Measurements from ENCODE around the gene MSL3B.

Gene MSL3B

DNA sequence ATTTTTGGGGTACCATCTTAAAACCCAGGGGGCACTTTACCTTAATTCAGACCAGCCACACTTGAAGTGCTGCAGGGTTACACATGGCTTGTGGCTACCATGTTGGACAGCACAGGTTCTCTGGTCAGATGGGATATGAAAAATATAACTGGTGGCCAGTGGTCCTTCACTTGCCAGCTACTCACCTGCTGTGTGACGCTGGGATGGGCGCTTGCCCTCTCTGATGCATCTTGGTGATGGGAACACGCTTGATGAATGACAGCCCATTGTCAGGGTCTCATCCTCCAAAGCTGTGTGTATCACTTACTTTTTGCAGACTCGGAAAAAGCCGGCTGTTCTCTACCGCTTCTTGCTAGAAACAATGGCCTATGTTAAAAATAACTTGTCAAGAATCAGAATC lies 36.3 kb downstream of the MSL3B start:
- Histone ChIP-seq H3K27me3 (replicated peaks; ENCODE audit: insufficient read depth, low read length) (no peaks in the 10 kb centered on the region), H3K4me1 (ENCODE audit: low read length) (no peaks in the 10 kb centered on the region), H2AFZ (ENCODE audit: low read length) (no peak overlapping the region), H3K79me2 (ENCODE audit: low read length) (peaks cover 3% of the 10 kb centered on the region), H3K4me2 (ENCODE audit: low read depth, low read length) (no peak overlapping the region), H3K9me3 (replicated peaks; ENCODE audit: insufficient read depth, low read length) (no peaks in the 10 kb centered on the region), H3K9ac (ENCODE audit: low read length) (no peak overlapping the region), H3F3A (ENCODE audit: insufficient read depth, low read length) (no peaks in the 10 kb centered on the region; the same call in 1 of the 2 replicates), H3K27ac (ENCODE audit: low read length) (no peak overlapping the region), H4K20me1 (ENCODE audit: insufficient read depth, low read length) (no peaks in the 10 kb centered on the region), H3K9me2 (replicated peaks; ENCODE audit: insufficient read depth, low read length) (no peaks in the 10 kb centered on the region), H3K36me3 (replicated peaks; ENCODE audit: insufficient read depth, low read length) (0 out of 2 replicates have a peak, but pooled peaks cover 3% of the 10 kb centered on the region), H3K4me3 (ENCODE audit: low read length) (no peak overlapping the region)
- DNase-seq: no peak
- no peak for TF ChIP-seq EZH2phosphoT487 (IDR thresholded peaks at IDR 0.05; ENCODE audit: low read length)
- TF ChIP-seq EZH2 (optimal IDR thresholded peaks at IDR 0.05; ENCODE audit: low read depth, low read length): no peak

DNA sequence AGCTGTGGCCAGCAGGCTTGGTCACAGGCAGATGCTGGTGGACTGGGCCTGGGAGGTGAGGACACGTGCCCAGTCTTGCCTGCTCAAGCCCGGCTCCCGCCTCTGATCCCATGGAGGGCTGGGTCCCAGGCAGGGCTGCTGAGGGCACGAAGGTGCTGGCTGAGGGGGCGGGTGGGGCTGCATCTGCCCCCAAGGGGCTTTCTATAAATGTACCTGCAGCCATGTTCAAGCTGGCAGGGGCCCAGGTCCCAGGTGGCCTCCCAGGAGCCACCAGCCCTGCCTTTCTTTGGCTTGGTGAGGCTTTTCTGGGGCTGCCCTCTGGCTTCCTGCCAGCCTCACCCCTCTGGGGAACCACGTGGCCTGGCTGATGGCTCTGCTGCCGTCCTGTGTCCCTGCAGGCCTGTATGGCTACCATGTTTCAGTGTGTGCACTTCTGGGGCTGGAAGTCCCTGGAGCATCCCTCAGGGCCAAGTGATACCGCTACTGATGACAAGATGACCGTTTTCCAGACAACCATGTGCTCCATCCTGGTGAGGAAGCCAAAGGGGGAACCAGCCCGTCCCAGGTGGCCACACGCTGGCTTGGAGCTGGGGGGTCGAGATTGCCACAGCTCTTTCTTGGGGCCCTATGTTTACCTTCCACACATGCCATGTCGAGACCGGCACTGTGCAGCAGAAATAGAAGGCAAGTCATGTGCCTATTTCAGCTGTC lies 37.0 kb downstream of the MSL3B start:
- Histone ChIP-seq H3K36me3 (replicated peaks; ENCODE audit: insufficient read depth, low read length) (0 out of 2 replicates have a peak, but pooled peaks cover under 1% of the 10 kb centered on the region), H3K4me1 (ENCODE audit: low read length) (no peaks in the 10 kb centered on the region), H3K9me3 (replicated peaks; ENCODE audit: insufficient read depth, low read length) (no peaks in the 10 kb centered on the region), H3K4me2 (ENCODE audit: low read depth, low read length) (no peak overlapping the region), H2AFZ (ENCODE audit: low read length) (no peak overlapping the region), H3F3A (ENCODE audit: insufficient read depth, low read length) (no peaks in the 10 kb centered on the region; the same call in 1 of the 2 replicates), H3K9ac (ENCODE audit: low read length) (no peak overlapping the region), H3K4me3 (ENCODE audit: low read length) (no peak overlapping the region), H3K27me3 (replicated peaks; ENCODE audit: insufficient read depth, low read length) (no peaks in the 10 kb centered on the region), H3K27ac (ENCODE audit: low read length) (no peak overlapping the region), H4K20me1 (ENCODE audit: insufficient read depth, low read length) (no peaks in the 10 kb centered on the region), H3K79me2 (ENCODE audit: low read length) (no peaks in the 10 kb centered on the region; the same call in 1 of the 2 replicates), H3K9me2 (replicated peaks; ENCODE audit: insufficient read depth, low read length) (no peaks in the 10 kb centered on the region)
- TF ChIP-seq, protein P1, sequence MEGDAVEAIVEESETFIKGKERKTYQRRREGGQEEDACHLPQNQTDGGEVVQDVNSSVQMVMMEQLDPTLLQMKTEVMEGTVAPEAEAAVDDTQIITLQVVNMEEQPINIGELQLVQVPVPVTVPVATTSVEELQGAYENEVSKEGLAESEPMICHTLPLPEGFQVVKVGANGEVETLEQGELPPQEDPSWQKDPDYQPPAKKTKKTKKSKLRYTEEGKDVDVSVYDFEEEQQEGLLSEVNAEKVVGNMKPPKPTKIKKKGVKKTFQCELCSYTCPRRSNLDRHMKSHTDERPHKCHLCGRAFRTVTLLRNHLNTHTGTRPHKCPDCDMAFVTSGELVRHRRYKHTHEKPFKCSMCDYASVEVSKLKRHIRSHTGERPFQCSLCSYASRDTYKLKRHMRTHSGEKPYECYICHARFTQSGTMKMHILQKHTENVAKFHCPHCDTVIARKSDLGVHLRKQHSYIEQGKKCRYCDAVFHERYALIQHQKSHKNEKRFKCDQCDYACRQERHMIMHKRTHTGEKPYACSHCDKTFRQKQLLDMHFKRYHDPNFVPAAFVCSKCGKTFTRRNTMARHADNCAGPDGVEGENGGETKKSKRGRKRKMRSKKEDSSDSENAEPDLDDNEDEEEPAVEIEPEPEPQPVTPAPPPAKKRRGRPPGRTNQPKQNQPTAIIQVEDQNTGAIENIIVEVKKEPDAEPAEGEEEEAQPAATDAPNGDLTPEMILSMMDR (IDR thresholded peaks at IDR 0.05; ENCODE audit: low read length): no peak
- TF ChIP-seq EZH2 (optimal IDR thresholded peaks at IDR 0.05; ENCODE audit: low read depth, low read length) (no peak), EZH2phosphoT487 (IDR thresholded peaks at IDR 0.05; ENCODE audit: low read length) (no peak)
- DNase-seq: no peak

DNA sequence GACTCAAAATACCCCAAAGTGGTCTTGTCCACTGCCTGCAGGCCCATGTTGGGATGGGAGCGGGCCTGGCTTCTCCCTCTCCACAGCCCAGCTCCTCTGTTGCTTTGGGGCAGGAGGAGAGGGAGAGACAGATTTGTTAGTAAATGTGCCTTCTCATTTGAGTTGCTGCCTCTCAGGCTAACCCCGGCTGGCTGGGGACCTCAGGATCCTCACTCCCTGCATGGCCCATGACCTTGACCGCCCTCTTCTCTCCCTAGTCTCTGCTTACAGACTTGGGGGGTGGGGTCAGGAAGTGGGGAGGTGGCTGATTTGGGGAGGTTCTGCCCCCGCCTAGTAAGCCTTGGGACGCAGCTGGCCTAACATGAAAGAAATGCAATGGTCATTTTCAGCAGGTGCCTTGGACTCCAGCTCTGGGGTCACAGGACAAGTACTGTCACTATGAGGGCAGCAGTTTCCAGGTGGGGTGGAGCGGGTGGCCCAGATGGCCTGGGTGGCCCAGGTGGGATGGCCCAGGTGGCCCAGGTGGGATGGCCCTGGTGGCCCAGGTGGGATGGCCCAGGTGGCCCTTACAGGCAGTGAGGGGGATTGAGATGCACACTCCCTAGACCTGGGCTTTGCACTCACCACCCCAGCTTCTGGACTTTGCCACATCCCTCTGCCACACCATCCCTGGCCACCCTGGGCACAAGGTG lies 37.9 kb downstream of the MSL3B start:
- H3K79me2 ChIP-seq (ENCODE audit: low read length): no peaks in the 10 kb centered on the region
- H3K27ac ChIP-seq (ENCODE audit: low read length): no peak overlapping the region
- H3F3A ChIP-seq (ENCODE audit: insufficient read depth, low read length): no peaks in the 10 kb centered on the region; the same call in 1 of the 2 replicates
- H2AFZ ChIP-seq (ENCODE audit: low read length): no peak overlapping the region
- DNase-seq: no peak
- H4K20me1 ChIP-seq (ENCODE audit: insufficient read depth, low read length): no peaks in the 10 kb centered on the region
- H3K4me2 ChIP-seq (ENCODE audit: low read depth, low read length): no peak overlapping the region
- no peaks in the 10 kb centered on the region for H3K36me3 ChIP-seq (replicated peaks; ENCODE audit: insufficient read depth, low read length)
- H3K9me2 ChIP-seq (replicated peaks; ENCODE audit: insufficient read depth, low read length): no peaks in the 10 kb centered on the region
- H3K27me3 ChIP-seq (replicated peaks; ENCODE audit: insufficient read depth, low read length): no peaks in the 10 kb centered on the region
- no peak overlapping the region for H3K9ac ChIP-seq (ENCODE audit: low read length)
- H3K4me3 ChIP-seq (ENCODE audit: low read length): no peak overlapping the region
- H3K4me1 ChIP-seq (ENCODE audit: low read length): no peaks in the 10 kb centered on the region
- no peaks in the 10 kb centered on the region for H3K9me3 ChIP-seq (replicated peaks; ENCODE audit: insufficient read depth, low read length)
- TF ChIP-seq EZH2 (optimal IDR thresholded peaks at IDR 0.05; ENCODE audit: low read depth, low read length): no peak
- TF ChIP-seq EZH2phosphoT487 (IDR thresholded peaks at IDR 0.05; ENCODE audit: low read length): no peak
- TF ChIP-seq, protein P1 (IDR thresholded peaks at IDR 0.05; ENCODE audit: low read length): no peak
